ENCODE measurements around the gene NAGPA.

NAGPA gene

GRCh38 chr16:5027086-5027485 lies 6.6 kb downstream of the NAGPA start:
- DNase-seq: no peak

GRCh38 chr16:5026664-5027063 lies 7.1 kb downstream of the NAGPA start:
- DNase-seq: no peak

- no peak for DNase-seq
These were observed 8.5 kb downstream of the NAGPA start for GRCh38 chr16:5025171-5025632.

DNA sequence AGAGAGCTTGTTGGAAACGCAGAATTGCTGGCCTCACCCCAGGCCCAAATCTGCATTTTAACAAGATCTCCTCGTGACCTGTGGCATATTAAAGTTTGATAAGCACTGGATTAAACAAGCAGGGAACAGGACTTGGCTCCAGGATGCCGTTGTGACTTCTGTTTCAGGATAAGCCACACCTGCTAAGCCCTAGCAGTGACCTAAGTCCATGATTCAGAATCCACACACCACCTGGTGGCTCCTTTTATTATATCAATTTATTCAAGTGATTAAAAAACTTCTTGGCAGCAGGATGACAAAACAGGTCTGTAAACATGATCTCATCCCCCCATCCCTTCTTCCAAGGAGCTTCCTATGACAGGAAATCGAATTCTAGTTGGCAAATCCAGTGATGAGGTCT lies 9.1 kb downstream of the NAGPA start:
- DNase-seq: no peak

- no peak for DNase-seq
These were observed 11.2 kb downstream of the NAGPA start for GRCh38 chr16:5022521-5022920.

DNA sequence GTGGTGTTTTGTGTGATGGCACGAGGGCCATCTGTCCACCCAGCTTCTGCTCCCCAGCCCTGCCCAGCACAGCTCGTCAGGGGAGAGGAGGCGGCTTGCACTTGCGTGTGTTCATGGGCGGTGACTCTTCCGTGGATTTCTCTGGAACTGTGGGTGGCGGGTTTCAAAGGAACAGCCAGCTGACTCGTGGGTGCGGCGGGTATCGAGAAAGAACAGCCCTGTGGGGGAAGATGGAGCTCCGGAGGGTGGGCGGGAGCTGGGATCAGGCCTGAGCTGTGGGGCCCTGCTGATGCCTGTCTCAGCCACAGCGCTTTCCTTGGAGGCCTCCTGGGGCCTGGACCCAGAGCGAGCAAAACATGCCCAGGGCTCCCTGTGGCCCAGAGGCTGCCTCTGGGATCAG lies 13.2 kb downstream of the NAGPA start:
- DNase-seq: no peak

DNA sequence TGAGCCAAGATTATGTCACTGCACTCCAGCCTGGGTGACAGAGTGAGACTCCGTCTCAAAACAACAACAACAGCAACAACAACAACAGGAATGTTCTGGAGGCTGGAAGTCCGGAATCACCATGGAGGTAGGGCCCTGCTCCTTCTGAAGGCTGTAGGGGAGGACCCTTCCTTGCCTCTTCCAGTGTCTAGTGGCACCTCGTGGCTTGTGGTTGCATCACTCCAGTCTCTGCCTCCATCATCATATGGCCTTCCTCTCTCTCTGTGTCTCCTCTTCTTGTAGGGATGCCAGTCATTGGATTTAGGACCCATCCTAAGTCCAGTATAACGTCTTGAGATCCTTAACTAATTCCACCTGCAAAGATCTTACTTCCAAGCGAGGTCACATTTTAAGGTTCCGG lies 14.0 kb downstream of the NAGPA start:
- DNase-seq: no peak

DNA sequence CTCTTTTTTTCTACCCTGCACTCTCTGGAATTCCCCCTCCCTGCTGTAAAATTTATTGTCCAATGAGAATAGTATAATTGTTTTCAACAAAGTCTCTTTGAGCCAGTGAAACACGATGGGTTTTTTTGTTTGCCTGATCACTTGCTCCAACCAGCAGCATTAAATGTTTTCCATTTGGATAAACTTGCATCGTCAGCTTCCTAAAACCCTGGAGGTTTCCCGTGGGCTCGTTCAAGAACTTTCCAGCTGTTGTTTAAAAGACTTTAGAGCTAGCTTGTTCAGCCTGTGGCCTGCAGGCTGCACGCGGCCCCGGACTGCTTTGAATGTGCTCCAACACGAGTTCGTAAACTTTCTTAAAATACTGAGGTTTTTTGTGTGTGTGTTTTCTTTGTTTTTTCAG lies 14.9 kb downstream of the NAGPA start:
- no peak for DNase-seq

DNA sequence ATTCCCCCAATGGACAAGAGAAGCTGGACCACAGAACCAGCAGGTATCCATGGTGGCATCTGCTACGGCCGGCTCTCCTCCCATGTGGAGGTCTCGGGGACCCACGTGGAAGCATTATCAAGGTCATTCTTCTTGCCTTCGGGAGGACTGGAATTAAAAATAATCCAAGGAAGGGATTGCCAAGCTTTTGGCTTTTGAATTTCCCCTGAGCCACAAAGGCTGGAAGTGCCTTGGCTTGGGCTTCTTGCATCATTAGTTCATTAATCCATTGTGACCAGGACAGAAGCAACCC lies 16.1 kb downstream of the NAGPA start:
- DNase-seq: no peak

DNA sequence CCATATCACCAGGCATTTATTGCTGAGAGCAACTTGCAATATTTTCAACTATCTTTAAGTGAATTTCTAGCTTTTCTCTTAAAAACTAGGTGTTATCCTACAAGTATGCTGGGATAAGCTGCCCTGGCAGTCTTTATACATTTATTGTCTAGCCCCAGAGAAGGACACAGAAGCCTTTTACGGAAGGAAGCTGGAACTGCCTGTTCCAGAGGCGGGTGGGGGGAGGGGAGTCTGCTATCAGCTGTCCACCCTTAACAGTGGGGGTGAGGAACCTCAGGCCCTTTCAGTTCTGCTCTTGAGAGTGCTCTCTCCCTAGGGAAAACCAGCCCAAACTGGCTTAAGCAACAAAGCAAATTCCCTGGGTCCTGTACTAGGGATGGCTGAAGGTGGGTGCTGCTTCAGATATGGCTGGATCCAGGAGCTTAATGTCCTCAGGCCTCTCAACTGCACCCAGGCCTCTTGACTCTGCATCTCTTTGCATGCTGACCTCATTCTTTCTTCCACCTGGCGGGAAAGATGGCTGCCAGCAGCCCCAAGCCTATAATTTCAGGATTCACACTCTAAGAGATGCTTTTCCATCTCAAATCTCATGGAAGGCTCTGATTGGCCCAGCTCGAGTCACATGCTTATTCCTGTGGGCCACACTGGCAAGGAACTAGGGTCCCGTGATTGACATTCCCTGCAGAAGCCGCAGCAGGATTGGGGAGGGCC lies 16.6 kb downstream of the NAGPA start:
- DNase-seq: no peak

DNA sequence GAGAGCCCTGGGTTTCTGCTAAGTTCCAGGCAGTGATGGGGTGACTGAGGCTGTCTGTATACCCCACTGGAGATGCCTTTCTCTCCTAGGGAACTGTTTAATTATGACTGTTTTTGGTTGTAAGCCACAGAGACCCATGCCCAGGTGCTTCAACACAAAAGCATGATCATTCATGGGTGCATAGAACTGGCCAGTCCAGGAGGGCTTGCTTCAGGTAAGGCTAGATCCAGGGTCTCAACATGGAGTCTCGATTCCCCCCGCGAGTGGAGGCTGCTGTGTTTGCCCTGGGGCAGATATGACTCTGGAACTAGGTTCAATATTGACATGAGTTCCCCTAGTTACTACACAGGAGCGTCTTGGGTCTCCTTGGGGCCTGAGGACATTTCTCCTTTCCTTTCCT lies 17.8 kb downstream of the NAGPA start:
- DNase-seq: no peak

- DNase-seq: no peak
These were observed 18.4 kb downstream of the NAGPA start for GRCh38 chr16:5015351-5015750.

GRCh38 chr16:5012887-5013286 lies 20.8 kb downstream of the NAGPA start:
- DNase-seq: no peak

DNA sequence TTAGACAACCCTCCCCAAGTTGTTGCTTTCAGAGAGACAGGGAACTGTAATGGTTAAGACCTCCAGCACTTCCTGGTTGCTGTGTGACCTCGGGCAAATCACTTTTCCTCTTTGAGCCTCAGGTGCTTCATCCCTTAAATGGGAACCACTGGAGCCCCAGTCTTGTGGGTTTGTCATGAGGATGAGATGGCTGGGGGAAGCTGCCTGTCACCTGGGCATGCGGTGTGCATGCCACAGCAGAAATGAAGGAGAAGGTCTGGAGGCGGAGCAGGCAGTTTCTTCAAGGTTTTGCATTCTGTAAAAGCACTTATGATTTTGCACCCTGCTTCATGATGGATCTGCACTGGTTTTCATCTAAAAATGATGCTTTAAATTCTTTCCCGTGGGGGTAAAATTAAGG lies 22.1 kb downstream of the NAGPA start:
- DNase-seq: no peak

DNA sequence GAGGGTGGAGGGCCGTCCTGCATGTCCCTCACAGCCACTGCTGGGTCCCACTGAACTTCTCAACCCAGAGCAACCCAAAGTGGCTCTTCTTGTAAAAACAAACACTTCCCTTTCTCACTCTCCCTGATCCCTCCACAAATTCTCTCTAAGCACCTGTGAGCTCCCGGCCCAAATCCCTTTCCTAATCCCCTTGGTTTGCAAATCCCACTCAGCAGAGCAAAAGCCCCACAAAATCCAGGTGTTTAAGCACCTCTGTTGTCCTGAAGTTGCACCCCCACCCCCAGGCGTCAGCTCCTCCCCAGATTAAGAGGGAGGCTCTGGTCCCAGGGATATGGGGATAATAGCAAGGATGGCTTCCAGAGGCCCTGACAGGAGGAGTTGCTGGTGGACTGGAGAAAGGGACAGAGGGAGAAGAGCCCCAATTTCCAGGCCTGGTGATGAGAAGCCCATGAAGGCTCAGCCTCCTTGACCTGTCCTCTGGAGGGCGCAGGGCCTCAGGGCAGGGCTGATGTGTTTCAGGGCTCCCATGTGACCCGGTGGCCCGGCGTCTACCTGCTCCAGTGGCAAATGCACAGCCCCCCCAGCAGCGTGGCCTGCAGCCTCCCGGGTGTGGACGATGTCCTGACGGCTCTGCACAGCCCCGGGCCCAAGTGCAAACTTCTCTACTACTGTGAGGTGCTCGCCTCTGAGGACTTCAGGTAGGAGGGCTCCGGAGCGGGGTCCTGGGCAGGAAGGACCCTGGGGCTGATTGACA lies 23.0 kb downstream of the NAGPA start:
- DNase-seq: no peak

GRCh38 chr16:5008311-5008731 lies 25.4 kb downstream of the NAGPA start:
- no peak for DNase-seq

DNA sequence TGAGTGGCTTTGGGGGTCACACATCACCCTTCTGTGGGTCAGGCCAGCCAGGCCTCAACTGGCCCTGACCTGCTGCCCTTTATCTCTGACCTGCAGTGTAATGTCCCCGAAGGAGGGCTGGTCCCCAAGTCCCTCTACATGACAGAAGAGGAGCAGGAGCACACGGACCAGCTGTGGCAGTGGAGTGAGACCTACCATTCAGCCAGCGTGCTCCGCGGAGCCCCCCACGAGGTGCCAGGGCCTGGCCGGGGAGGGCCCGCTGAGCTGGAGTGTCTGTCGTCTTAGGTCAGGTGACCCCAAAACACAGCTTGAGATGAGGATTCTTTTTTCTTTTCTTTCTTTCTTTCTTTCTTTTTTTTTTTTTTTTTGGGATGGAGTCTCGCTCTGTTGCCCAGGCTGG lies 26.5 kb downstream of the NAGPA start:
- no peak for DNase-seq

DNA sequence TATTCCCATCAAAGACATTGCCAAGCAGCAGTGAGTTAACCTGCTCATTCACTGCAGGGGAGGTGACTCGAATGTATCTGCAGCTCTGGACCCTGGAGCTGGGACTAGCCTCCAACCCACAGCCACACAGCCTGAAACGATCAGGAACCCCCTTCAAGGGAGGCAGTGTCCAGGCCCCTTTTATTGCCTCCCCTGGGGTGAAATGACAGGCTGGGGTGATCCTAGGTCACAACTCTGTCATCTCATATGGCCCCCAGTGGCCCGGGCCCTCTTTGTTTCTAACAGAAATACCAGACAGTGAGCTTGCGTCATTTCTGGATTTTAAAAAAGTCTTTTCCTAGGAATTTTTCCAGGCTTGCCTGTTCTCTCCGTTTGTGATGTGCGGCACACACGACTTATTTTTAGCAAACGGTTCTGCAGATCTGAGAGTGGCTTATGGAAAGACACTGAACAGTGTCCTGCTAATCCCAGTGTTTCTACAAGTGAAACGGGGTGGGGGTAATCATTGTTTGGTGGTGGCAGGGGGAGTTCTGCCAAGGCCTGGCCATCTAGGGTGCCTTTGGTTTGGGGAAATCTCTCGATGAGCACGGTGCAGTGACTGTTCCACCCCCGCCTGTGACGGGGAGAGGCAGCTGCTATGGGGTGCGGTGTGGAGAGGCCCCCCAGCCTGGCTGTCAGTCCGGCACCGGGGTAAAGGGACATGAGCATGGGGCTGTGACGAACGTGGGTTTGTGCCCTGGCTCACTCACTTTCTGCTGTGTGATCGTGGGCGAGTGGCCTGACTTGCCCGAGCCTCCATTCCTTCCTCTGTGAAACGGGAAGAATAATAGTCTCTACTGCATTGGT lies 27.2 kb downstream of the NAGPA start:
- DNase-seq: no peak

GRCh38 chr16:5005916-5006315 lies 27.8 kb downstream of the NAGPA start:
- DNase-seq: no peak

GRCh38 chr16:5004311-5004710 lies 29.4 kb downstream of the NAGPA start:
- DNase-seq: no peak

- DNase-seq: no peak
These were observed 29.9 kb downstream of the NAGPA start for GRCh38 chr16:5003828-5004227.

GRCh38 chr16:5003211-5003610 lies 30.5 kb downstream of the NAGPA start:
- DNase-seq: no peak

DNA sequence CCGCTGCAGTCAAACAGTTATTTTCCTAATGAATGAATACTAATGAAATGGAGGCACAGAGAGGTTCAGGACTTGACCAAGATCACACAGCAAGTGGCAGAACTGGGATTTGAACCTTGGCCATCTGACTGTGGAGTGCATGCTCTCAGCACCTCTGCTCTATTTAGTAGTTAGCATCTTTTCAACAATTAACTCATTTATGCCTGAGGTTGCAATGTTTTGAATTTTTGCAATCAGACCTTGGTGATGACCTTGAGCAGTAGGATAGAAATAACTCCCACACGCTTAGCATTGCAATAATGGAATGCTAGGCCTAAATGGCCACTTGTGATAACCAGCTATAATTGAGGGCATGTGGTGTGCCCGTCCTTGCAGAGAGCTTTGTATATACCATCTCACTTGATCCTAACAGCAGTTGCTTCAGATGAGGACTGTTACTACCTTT lies 31.0 kb downstream of the NAGPA start:
- DNase-seq: no peak

GRCh38 chr16:5001986-5002385 lies 31.7 kb downstream of the NAGPA start:
- no peak for DNase-seq
